Skeletal muscle cell (primary cell): ENCODE measurements around the gene HYAL2.
A peak's percentile ranks its signal among the peaks of the same experiment; 100 is the strongest.
"Not testable (repeated sequence)": the region's sequence is repeated elsewhere in the genome, so short reads cannot be mapped to it uniquely, and the experiment has no call there.

ENCODE experiments used
- DNase-seq: peaks from one replicate; pipeline ENCODE4 v3.0.0-alpha.2; 2010; ENCODE audit warnings: low read depth
- H3K4me3 ChIP-seq: 2 replicates; pipeline ENCODE4 v1.5.1; 2011; ENCODE audit warnings: low read depth, mild to moderate bottlenecking, control low read depth, low read length, moderate library complexity

HYAL2 gene

GRCh38 chr3:50295553-50296431 lies 26.8 kb downstream of the HYAL2 start:
- H3K4me3 ChIP-seq, result no peak overlapping the region
- no peak for DNase-seq

- DNase-seq, result no peak
- H3K4me3 ChIP-seq, result no peak overlapping the region
Measured at GRCh38 chr3:50294492-50295403, 27.8 kb downstream of the HYAL2 start.

GRCh38 chr3:50294089-50294488 lies 28.5 kb downstream of the HYAL2 start:
- no peak overlapping the region for H3K4me3 ChIP-seq
- DNase-seq, result no peak

GRCh38 chr3:50293079-50293801 lies 29.3 kb downstream of the HYAL2 start:
- DNase-seq, result no peak
- no peak overlapping the region for H3K4me3 ChIP-seq

GRCh38 chr3:50292159-50293078 lies 30.1 kb downstream of the HYAL2 start, which contains the start of gene IFRD2:
Gene IFRD2 (minus strand): TSS chr3:50292429. CDS start chr3:50292274, 155 bp downstream.
- peak; percentile 91 for DNase-seq
- H3K4me3 ChIP-seq, result peak within 1 kb of the TSS; percentile 92

- no peak overlapping the region for H3K4me3 ChIP-seq
- DNase-seq, result no peak
Measured at GRCh38 chr3:50290161-50290641, 32.3 kb downstream of the HYAL2 start.

- H3K4me3 ChIP-seq, result no peak overlapping the region
- DNase-seq, result no peak
Measured at GRCh38 chr3:50289130-50289529, 33.4 kb downstream of the HYAL2 start.

- no peak overlapping the region for H3K4me3 ChIP-seq
- DNase-seq, result no peak
Measured at GRCh38 chr3:50288387-50289007, 34.0 kb downstream of the HYAL2 start.

GRCh38 chr3:50287262-50287661 lies 35.3 kb downstream of the HYAL2 start:
- no peak overlapping the region for H3K4me3 ChIP-seq
- no peak for DNase-seq

GRCh38 chr3:50286322-50287227 lies 36.0 kb downstream of the HYAL2 start:
- no peak for DNase-seq
- no peak overlapping the region for H3K4me3 ChIP-seq

- DNase-seq, result not testable (repeated sequence)
Measured at GRCh38 chr3:50284121-50284520, 38.4 kb downstream of the HYAL2 start.

GRCh38 chr3:50279255-50280016 lies 43.1 kb downstream of the HYAL2 start:
- H3K4me3 ChIP-seq, result no peak overlapping the region
- no peak for DNase-seq

More at GRCh38 chr3:50284121-50284520, 38.4 kb downstream of the HYAL2 start:
- not testable (repeated sequence) for H3K4me3 ChIP-seq

- no peak for DNase-seq
- H3K4me3 ChIP-seq, result no peak within 1 kb of the TSS
Measured at GRCh38 chr3:50278880-50279224, 43.7 kb downstream of the HYAL2 start, which contains the start of gene LSMEM2. Gene LSMEM2 (plus strand): TSS chr3:50279087. CDS start chr3:50279114, 27 bp downstream.

- DNase-seq, result no peak
- H3K4me3 ChIP-seq, result no peak overlapping the region
Measured at GRCh38 chr3:50278123-50278879, 44.2 kb downstream of the HYAL2 start.

GRCh38 chr3:50276762-50277101 lies 45.8 kb downstream of the HYAL2 start:
- no peak for DNase-seq

More at GRCh38 chr3:50276762-50277101, 45.8 kb downstream of the HYAL2 start:
- H3K4me3 ChIP-seq, result no peak overlapping the region
